ENCODE data around the gene SEMA3A. TPM values are rescaled to one million over a fixed set of nuclear protein-coding genes. Genes with fewer than 3 reads are reported as not detected.

The SEMA3A gene
- total RNA-seq, 3 donors from 2014 or later: 4.5 to 76.7 (median 9.7) TPM

DNA sequence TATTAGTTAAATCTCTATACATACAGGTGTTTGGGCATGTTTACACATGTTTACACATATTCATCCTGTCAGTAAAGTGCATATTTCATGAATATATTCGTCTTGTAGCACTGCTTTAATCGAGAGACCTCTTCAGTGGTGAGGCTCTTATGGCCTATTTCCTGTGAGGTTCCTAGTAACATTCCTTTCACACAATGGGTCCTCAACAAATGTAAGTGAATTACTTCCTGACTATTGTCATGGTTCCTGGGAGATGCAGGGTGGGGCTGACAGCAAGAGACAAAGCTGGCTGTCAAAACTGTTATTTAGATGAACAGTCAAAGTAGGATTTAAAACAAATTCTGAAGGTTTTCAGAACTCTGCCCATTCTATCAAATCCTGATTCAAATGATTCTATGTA, 12.4 kb upstream of the SEMA3A start:
- intact Hi-C loops (cut with DNase I, micrococcal nuclease): no loop called here
- ATAC-seq (no peak), DNase-seq (no peak)
- Histone ChIP-seq H3K9me3 (no peaks in the 10 kb centered on the region), H3K4me3 (no peak overlapping the region), H3K4me1 (ENCODE audit: low read depth) (no peaks in the 10 kb centered on the region), H3K36me3 (ENCODE audit: low read depth) (no peaks in the 10 kb centered on the region)
- TF ChIP-seq, protein P1, sequence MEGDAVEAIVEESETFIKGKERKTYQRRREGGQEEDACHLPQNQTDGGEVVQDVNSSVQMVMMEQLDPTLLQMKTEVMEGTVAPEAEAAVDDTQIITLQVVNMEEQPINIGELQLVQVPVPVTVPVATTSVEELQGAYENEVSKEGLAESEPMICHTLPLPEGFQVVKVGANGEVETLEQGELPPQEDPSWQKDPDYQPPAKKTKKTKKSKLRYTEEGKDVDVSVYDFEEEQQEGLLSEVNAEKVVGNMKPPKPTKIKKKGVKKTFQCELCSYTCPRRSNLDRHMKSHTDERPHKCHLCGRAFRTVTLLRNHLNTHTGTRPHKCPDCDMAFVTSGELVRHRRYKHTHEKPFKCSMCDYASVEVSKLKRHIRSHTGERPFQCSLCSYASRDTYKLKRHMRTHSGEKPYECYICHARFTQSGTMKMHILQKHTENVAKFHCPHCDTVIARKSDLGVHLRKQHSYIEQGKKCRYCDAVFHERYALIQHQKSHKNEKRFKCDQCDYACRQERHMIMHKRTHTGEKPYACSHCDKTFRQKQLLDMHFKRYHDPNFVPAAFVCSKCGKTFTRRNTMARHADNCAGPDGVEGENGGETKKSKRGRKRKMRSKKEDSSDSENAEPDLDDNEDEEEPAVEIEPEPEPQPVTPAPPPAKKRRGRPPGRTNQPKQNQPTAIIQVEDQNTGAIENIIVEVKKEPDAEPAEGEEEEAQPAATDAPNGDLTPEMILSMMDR (IDR thresholded peaks at IDR 0.05): no peak

DNA sequence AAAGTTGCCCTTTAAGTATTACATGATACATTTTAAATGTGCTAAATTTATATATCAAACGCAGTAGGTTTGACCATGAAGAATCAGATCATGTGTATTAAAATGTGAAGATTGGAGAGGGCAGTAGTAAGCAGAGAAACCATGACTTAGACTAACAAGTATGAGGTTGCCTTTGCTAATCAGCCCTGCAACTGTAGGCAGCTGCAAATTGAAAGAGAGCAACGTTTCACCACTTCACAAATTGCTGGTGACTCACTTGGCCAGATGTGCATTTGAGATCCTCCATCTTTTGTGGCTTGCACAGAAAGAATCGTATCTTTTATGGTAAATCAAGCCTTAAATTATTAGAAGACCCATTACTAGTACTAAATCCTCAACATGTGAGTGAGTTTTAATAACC, 10.1 kb upstream of the SEMA3A start:
- intact Hi-C loops (cut with DNase I, micrococcal nuclease): no loop called here
- Histone ChIP-seq H3K9me3 (no peaks in the 10 kb centered on the region), H3K4me1 (ENCODE audit: low read depth) (no peaks in the 10 kb centered on the region), H3K36me3 (ENCODE audit: low read depth) (no peaks in the 10 kb centered on the region), H3K4me3 (no peak overlapping the region)
- no peak for DNase-seq
- TF ChIP-seq, protein P1 (IDR thresholded peaks at IDR 0.05): no peak
- no peak for ATAC-seq

DNA sequence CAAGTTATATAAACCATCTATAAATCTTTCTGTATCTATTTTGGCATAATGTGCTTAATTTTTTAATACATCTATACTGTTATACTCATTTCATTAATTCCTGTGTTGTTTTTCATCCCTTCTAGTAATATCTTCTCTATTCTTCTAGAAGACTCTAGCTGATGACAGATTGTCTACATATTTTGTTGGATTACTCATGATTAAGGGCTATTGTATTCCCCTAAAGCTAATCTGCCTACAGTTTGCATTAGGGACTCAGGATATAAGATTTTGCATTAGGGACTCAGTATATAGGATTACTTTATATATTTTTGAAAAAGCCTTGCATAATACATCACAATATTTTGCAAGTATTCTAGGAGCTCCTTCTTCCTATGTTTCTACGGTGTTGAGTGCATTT, 8.3 kb upstream of the SEMA3A start:
- no peak for ATAC-seq
- intact Hi-C loops (cut with DNase I, micrococcal nuclease): no loop called here
- no peak overlapping the region for H3K4me3 ChIP-seq
- H3K9me3 ChIP-seq: no peaks in the 10 kb centered on the region
- TF ChIP-seq, protein P1 (IDR thresholded peaks at IDR 0.05): no peak
- no peaks in the 10 kb centered on the region for H3K36me3 ChIP-seq (ENCODE audit: low read depth)
- H3K4me1 ChIP-seq (ENCODE audit: low read depth): no peaks in the 10 kb centered on the region
- DNase-seq: no peak

DNA sequence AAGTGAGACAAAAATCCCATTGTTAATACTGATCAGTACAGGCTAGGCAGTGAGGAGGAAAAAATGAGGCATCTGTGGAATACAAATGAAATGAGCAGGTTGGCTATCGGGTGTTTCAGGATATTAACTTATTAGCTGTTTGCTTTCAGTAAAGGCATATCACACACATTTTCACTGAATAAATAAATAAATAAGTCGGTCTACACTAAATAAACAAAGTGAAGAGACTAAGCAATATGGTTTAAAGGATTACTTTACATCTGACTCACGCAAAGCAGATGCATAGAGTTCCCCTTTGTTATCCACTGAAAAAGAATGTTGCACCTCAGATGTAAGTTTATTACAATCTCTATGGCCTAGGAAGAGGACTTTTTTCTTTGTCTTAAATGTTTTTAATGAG, 6.3 kb upstream of the SEMA3A start:
- no peak for DNase-seq
- no peak for ATAC-seq
- Histone ChIP-seq H3K4me1 (ENCODE audit: low read depth) (no peaks in the 10 kb centered on the region), H3K36me3 (ENCODE audit: low read depth) (no peaks in the 10 kb centered on the region), H3K9me3 (no peaks in the 10 kb centered on the region), H3K4me3 (no peak overlapping the region)
- TF ChIP-seq, protein P1 (IDR thresholded peaks at IDR 0.05): no peak
- intact Hi-C loops (cut with DNase I, micrococcal nuclease): no loop called here

DNA sequence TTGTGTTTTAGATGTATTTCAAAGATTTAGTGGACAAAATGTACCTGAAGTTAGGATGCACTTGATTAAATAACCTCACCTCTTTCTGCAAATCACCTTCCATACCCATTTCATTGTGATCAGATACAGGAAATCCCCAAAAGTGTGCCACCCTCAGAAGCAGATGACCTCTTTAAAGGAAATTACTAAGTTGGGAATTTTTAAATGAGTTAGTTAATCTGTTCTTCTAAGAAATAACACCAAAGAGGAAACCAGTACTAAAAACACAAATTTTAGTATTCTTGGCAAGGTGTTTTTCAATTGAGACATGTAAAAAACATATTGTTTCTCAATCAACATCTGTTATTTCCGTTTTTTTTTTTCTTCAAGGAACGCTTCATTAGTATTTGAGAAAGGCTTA, 4.6 kb upstream of the SEMA3A start:
- no peak overlapping the region for H3K4me3 ChIP-seq
- intact Hi-C loops (cut with DNase I, micrococcal nuclease): no loop called here
- DNase-seq (no peak), ATAC-seq (no peak)
- H3K36me3 ChIP-seq (ENCODE audit: low read depth): no peaks in the 10 kb centered on the region
- no peaks in the 10 kb centered on the region for H3K9me3 ChIP-seq
- TF ChIP-seq, protein P1 (IDR thresholded peaks at IDR 0.05): no peak
- no peaks in the 10 kb centered on the region for H3K4me1 ChIP-seq (ENCODE audit: low read depth)

DNA sequence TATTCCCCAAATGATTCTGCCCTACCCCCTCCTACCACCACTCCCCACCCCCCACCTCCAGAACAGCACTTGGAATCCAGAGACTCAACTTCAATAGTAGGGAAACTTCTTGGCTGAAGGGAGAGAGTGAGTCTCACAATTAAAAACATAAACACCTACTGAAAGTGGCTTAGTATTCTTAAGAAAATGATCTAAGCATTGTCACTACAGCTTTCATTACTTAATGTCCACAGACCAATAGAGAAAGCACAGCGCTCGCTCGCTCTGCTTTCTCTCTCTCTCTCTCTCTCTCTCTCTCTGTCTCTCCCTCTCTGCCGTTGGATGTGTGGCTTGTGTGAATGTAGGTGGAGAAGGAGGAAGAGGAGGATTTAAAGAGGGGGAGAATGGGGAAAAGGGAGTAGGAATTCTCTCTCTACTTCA, 1.5 kb upstream of the SEMA3A start:
- no peak overlapping the region for H3K4me3 ChIP-seq
- ATAC-seq: no peak
- no peaks in the 10 kb centered on the region for H3K9me3 ChIP-seq
- intact Hi-C loops (cut with DNase I, micrococcal nuclease): no loop called here
- H3K36me3 ChIP-seq (ENCODE audit: low read depth): no peaks in the 10 kb centered on the region
- DNase-seq: no peak
- no peaks in the 10 kb centered on the region for H3K4me1 ChIP-seq (ENCODE audit: low read depth)
- TF ChIP-seq, protein P1 (IDR thresholded peaks at IDR 0.05): no peak

All from mucosa of descending colon (tissue), 3 donors.